Breast epithelium (tissue), 4 donors: Measurements from ENCODE around the gene CHN2. TPM values are rescaled to one million over a fixed set of nuclear protein-coding genes. Genes with fewer than 3 reads are reported as not detected.

ENCODE experiments used
- DNase-seq, 2 donors: peaks; one replicate each; pipeline ENCODE4 v3.0.0-alpha.2; 2019; ENCODE audit warnings: low spot score in 2 of 2
- H3K27ac ChIP-seq, 2 donors: fragments of 200-600 bp; sonication (generic) in 1 of 2; one replicate each; pipeline ENCODE4 v1.5.1; 2016 to 2019; ENCODE audit warnings: mild to moderate bottlenecking in 1 of 2
- H3K27me3 ChIP-seq, 2 donors: fragments of 200-600 bp; sonication (generic) in 1 of 2; one replicate each; pipeline versions ENCODE4 v1.5.1 to v1.6.0; 2017 to 2019; ENCODE audit warnings: control low read depth in 1 of 2, mild to moderate bottlenecking in 1 of 2
- H3K36me3 ChIP-seq: fragments of 200-600 bp; one replicate; pipeline ENCODE4 v1.5.1; 2019
- H3K4me1 ChIP-seq, 2 donors: fragments of 200-600 bp; sonication (generic); one replicate each; pipeline ENCODE4 v1.5.1; 2016 to 2019; ENCODE audit warnings: control low read depth in 1 of 2
- H3K4me3 ChIP-seq, 3 donors: fragments of 200-600 bp; sonication (generic); 1 replicate in 2 of 3; 2 replicates in 1 of 3; pipeline ENCODE4 v1.5.1; 2016 to 2019; ENCODE audit warnings: mild to moderate bottlenecking in 3 of 3, moderate library complexity in 2 of 3
- H3K9me3 ChIP-seq, 2 donors: fragments of 200-600 bp; sonication (generic) in 1 of 2; one replicate each; pipeline ENCODE4 v1.5.1; 2016 to 2019; ENCODE audit warnings: control low read depth in 1 of 2
- CTCF ChIP-seq, 3 donors: fragments of 450-650 bp; IDR thresholded peaks; one replicate each; pipeline ENCODE4 v1.5.1; 2016 to 2017; ENCODE audit warnings: antibody characterized with exemption in 3 of 3, mild to moderate bottlenecking in 3 of 3, moderate library complexity in 3 of 3
- POLR2A ChIP-seq: fragments of 450-650 bp; IDR thresholded peaks from one replicate; pipeline ENCODE4 v1.6.1; 2016; ENCODE audit warnings: antibody characterized with exemption, mild to moderate bottlenecking, moderate library complexity
- POLR2AphosphoS5 ChIP-seq, 3 donors: sonication (generic); formaldehyde crosslinking; IDR thresholded peaks; one replicate each; pipeline ENCODE4 v1.6.1; 2017; ENCODE audit warnings: antibody characterized with exemption in 3 of 3
- intact Hi-C: fragments of 100-400 bp; cut with DNase I; formaldehyde crosslinking; loops from one replicate; pipeline ENCODE4 v1.15.1; 2023; ENCODE audit warnings: low total_unique reads
- total RNA-seq, 3 donors: library from RNA; depleted of rRNA; stranded (reverse); fragments of >200 nt; gene quantifications; one replicate each; pipeline ENCODE4 v1.1.0, GENCODE V29; 2016

Gene CHN2
- total RNA-seq, 3 donors from 2014 or later: 6.3 to 17.1 (median 7.9) TPM

- TF ChIP-seq POLR2AphosphoS5 (IDR thresholded peaks at IDR 0.05) (no peak), CTCF (IDR thresholded peaks at IDR 0.05) (no peak), POLR2A (no peak)
- no peak for DNase-seq
- Histone ChIP-seq H3K27me3 (no peaks in the 10 kb centered on the region), H3K27ac (no peak overlapping the region), H3K36me3 (no peaks in the 10 kb centered on the region), H3K4me1 (no peaks in the 10 kb centered on the region), H3K4me3 (no peak overlapping the region), H3K9me3 (no peaks in the 10 kb centered on the region)
- intact Hi-C loops: no loop called here
These were observed 35.4 kb downstream of the CHN2 start for GRCh38 chr7:29229946-29230345.

GRCh38 chr7:29230871-29231345 is 36.3 kb downstream of the CHN2 start:
- H3K27ac ChIP-seq: no peak overlapping the region
- intact Hi-C loops: no loop called here
- no peak for DNase-seq
- no peak for TF ChIP-seq POLR2A
- TF ChIP-seq CTCF (IDR thresholded peaks at IDR 0.05): no peak
- TF ChIP-seq POLR2AphosphoS5 (IDR thresholded peaks at IDR 0.05): no peak
- H3K9me3 ChIP-seq: no peaks in the 10 kb centered on the region
- no peak overlapping the region for H3K4me3 ChIP-seq
- H3K4me1 ChIP-seq: no peaks in the 10 kb centered on the region
- no peaks in the 10 kb centered on the region for H3K27me3 ChIP-seq
- no peaks in the 10 kb centered on the region for H3K36me3 ChIP-seq

- H3K27ac ChIP-seq: no peak overlapping the region
- TF ChIP-seq POLR2A (no peak), POLR2AphosphoS5 (IDR thresholded peaks at IDR 0.05) (no peak), CTCF (IDR thresholded peaks at IDR 0.05) (no peak)
- H3K27me3 ChIP-seq: no peaks in the 10 kb centered on the region
- H3K4me1 ChIP-seq: no peaks in the 10 kb centered on the region
- H3K36me3 ChIP-seq: no peaks in the 10 kb centered on the region
- H3K4me3 ChIP-seq: no peak overlapping the region
- intact Hi-C loops: no loop called here
- H3K9me3 ChIP-seq: no peaks in the 10 kb centered on the region
- no peak for DNase-seq
These were observed 37.2 kb downstream of the CHN2 start for GRCh38 chr7:29231671-29232232.

GRCh38 chr7:29234438-29234837 is 39.9 kb downstream of the CHN2 start:
- H3K4me3 ChIP-seq: no peak overlapping the region
- no peaks in the 10 kb centered on the region for H3K27me3 ChIP-seq
- H3K9me3 ChIP-seq: no peaks in the 10 kb centered on the region
- H3K36me3 ChIP-seq: no peaks in the 10 kb centered on the region
- no peak overlapping the region for H3K27ac ChIP-seq
- TF ChIP-seq POLR2A (no peak), POLR2AphosphoS5 (IDR thresholded peaks at IDR 0.05) (no peak), CTCF (IDR thresholded peaks at IDR 0.05) (no peak)
- no peak for DNase-seq
- no peaks in the 10 kb centered on the region for H3K4me1 ChIP-seq
- intact Hi-C loops: no loop called here

GRCh38 chr7:29236071-29236580 is 41.6 kb downstream of the CHN2 start:
- no peak overlapping the region for H3K4me3 ChIP-seq
- H3K36me3 ChIP-seq: no peaks in the 10 kb centered on the region
- no peak for TF ChIP-seq POLR2A
- no peak for TF ChIP-seq POLR2AphosphoS5 (IDR thresholded peaks at IDR 0.05)
- no peak for TF ChIP-seq CTCF (IDR thresholded peaks at IDR 0.05)
- no peak for DNase-seq
- no peak overlapping the region for H3K27ac ChIP-seq
- H3K4me1 ChIP-seq: no peaks in the 10 kb centered on the region
- no peaks in the 10 kb centered on the region for H3K27me3 ChIP-seq
- intact Hi-C loops: no loop called here
- H3K9me3 ChIP-seq: no peaks in the 10 kb centered on the region
